Activated CD4-positive, CD25-positive, alpha-beta regulatory T cell treated with anti-CD3 and anti-CD28 coated beads, Interleukin-2, amount 50 U/mL, for 24 hours (primary cell): ENCODE data around the gene FAM174C.

Experiments used
- ATAC-seq, 2 donors: fragments of 150-1000 bp; cut with Tn5 transposase; one replicate each; pipeline ENCODE4 v1.10.0; 2021; ENCODE audit warnings: mild to moderate bottlenecking in 1 of 2, moderate library complexity in 1 of 2

FAM174C gene

GRCh38 chr19:1263188-1263587 lies 12.1 kb upstream of the FAM174C start:
- ATAC-seq, result no peak

- ATAC-seq, result no peak
Measured at GRCh38 chr19:1264801-1265614, 10.3 kb upstream of the FAM174C start.

- ATAC-seq, result peak; percentile 0
Measured at GRCh38 chr19:1265615-1266128, 9.7 kb upstream of the FAM174C start.

GRCh38 chr19:1266129-1266915 lies 9.0 kb upstream of the FAM174C start:
- peak; percentile 39 for ATAC-seq

GRCh38 chr19:1266916-1267476 lies 8.3 kb upstream of the FAM174C start:
- ATAC-seq, result peak; percentile 2 to 10

GRCh38 chr19:1267477-1268225 lies 7.7 kb upstream of the FAM174C start:
- no peak for ATAC-seq

GRCh38 chr19:1268226-1269064 lies 6.9 kb upstream of the FAM174C start:
- ATAC-seq, result no peak

GRCh38 chr19:1269065-1269477 lies 6.3 kb upstream of the FAM174C start, which contains the start of gene CIRBP:
Gene CIRBP, plus strand, starts transcription at chr19:1269332. Its CDS starts 1,602 bp downstream, at chr19:1270934.
- peak; percentile 76 to 78 for ATAC-seq

- peak; percentile 36 to 41 for ATAC-seq
Measured at GRCh38 chr19:1269478-1270212, 5.7 kb upstream of the FAM174C start.

GRCh38 chr19:1270213-1270853 lies 5.0 kb upstream of the FAM174C start:
- no peak for ATAC-seq

- no peak for ATAC-seq
Measured at GRCh38 chr19:1270854-1271527, 4.3 kb upstream of the FAM174C start.

GRCh38 chr19:1271528-1272422 lies 3.6 kb upstream of the FAM174C start:
- no peak for ATAC-seq

- ATAC-seq, result no peak
Measured at GRCh38 chr19:1272423-1273262, 2.7 kb upstream of the FAM174C start.

- no peak for ATAC-seq
Measured at GRCh38 chr19:1273263-1274041, 1.9 kb upstream of the FAM174C start.

GRCh38 chr19:1274081-1274851 lies 1.1 kb upstream of the FAM174C start:
- no peak for ATAC-seq

- no peak for ATAC-seq
Measured at GRCh38 chr19:1274852-1275259, 474 bp upstream of the FAM174C start.
